ENCODE results near the gene CPNE4.

The CPNE4 gene

DNA sequence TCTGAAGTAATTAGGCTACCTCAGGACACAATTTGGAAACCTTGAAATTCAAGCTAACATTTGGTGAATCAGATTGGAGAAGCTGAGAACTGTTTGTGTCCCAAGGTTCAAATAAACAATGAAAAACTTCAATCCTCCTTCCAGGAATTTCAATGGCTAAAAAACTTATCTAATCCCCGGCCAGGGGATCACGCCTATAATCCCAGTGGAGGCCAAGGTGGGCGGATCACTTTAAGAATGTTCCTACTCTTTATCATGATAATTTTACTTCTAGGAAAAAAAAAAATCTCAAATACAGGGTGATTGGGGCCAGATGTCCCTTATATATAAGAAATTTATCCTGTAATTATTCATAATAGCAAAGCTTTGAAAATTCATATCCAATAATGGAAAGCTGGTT lies 139.0 kb downstream of the CPNE4 start:
- TF ChIP-seq, protein P1, sequence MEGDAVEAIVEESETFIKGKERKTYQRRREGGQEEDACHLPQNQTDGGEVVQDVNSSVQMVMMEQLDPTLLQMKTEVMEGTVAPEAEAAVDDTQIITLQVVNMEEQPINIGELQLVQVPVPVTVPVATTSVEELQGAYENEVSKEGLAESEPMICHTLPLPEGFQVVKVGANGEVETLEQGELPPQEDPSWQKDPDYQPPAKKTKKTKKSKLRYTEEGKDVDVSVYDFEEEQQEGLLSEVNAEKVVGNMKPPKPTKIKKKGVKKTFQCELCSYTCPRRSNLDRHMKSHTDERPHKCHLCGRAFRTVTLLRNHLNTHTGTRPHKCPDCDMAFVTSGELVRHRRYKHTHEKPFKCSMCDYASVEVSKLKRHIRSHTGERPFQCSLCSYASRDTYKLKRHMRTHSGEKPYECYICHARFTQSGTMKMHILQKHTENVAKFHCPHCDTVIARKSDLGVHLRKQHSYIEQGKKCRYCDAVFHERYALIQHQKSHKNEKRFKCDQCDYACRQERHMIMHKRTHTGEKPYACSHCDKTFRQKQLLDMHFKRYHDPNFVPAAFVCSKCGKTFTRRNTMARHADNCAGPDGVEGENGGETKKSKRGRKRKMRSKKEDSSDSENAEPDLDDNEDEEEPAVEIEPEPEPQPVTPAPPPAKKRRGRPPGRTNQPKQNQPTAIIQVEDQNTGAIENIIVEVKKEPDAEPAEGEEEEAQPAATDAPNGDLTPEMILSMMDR (IDR thresholded peaks at IDR 0.05) = no peak

DNA sequence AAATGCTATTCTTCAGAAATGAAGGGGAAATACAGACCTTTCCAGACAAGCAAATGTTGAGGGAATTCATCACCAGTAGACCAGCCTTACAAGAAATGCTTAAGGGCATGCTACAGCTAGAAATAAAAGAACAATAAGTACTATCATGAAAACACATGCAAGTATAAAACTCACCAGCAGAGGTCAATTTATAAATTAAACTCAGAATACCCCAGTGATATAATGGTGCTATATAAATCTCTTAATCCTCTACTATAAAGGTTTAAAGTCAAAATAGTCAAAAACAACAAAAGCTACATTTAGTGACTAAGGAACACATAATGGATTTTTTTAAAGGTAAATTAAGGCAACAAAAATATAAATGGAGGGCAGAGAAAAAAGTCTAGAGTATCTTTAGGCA lies 142.5 kb downstream of the CPNE4 start:
- TF ChIP-seq, protein P1 (IDR thresholded peaks at IDR 0.05) = no peak; the same call in 1 of the 2 replicates

- TF ChIP-seq, protein P1 (IDR thresholded peaks at IDR 0.05) = no peak
These were observed 151.0 kb downstream of the CPNE4 start for GRCh38 chr3:131883711-131884407.

- TF ChIP-seq, protein P1 (IDR thresholded peaks at IDR 0.05) = no peak
These were observed 151.7 kb downstream of the CPNE4 start for GRCh38 chr3:131883086-131883485.

- TF ChIP-seq, protein P1 (IDR thresholded peaks at IDR 0.05) = no peak
These were observed 153.0 kb downstream of the CPNE4 start for GRCh38 chr3:131881777-131882176.

DNA sequence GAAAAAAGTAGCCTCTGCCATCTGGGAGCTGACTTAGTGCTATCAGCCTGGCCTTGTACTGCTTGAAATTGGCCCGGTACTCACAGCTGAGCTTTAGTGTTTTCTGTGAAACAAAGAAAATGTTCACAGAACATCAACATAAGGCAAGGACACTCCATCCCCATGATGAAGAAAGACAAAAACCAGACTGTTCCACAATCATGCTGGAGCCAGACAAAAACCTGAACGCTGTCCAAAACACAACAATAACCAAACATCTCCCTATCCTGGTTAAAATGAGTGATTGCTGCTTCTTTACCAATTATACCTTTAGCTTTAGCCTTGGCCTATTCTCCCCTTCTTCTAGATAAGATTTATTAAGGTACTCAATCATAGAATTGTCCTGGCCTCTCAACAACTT lies 153.9 kb downstream of the CPNE4 start:
- TF ChIP-seq, protein P1 (IDR thresholded peaks at IDR 0.05) = no peak

GRCh38 chr3:131868203-131868602 lies 166.6 kb downstream of the CPNE4 start:
- TF ChIP-seq, protein P1 (IDR thresholded peaks at IDR 0.05) = no peak

DNA sequence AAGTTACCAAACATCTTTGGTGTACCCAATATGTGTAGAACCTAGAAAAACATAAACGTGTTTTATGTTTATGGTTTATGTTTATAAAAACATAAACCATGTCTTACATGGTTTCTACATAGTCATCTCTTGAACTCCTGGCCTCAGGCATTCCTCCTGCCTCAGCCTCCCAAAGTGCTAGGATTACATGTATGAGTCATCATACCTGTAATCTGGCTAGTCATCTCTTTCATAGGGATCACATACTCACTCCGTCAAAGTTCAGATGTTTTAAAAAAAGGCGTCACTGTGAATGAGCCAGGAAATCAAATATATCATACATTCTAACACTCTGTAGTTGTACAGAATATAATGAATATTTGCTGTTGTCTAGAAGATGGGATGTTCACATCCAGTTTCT lies 178.6 kb downstream of the CPNE4 start:
- TF ChIP-seq, protein P1 (IDR thresholded peaks at IDR 0.05) = no peak

All from LNCAP (cell line).